CD4-positive, alpha-beta T cell (primary cell): ENCODE results near the gene MSL3. TPM values are rescaled to one million over a fixed set of nuclear protein-coding genes. Genes with fewer than 3 reads are reported as not detected.

ENCODE experiments used
- ATAC-seq: fragments of 200-7000 bp; cut with Tn5 transposase; one replicate; pipeline ENCODE4 v1.10.0; 2022; ENCODE audit warnings: mild to moderate bottlenecking; ENCODE audit not compliant: poor library complexity
- CTCF ChIA-PET: fragments of 350-600 bp; sonication (Branson Sonifier 250); formaldehyde crosslinking; loops from one replicate; lab custom pipeline; 2021; ENCODE audit warnings: antibody characterized with exemption, inconsistent platforms; lab: Charles Lee
- POLR2A ChIA-PET: fragments of 350-600 bp; sonication (Branson Sonifier 250); formaldehyde crosslinking; loops from one replicate; lab custom pipeline; 2021; ENCODE audit warnings: antibody characterized with exemption, inconsistent platforms; lab: Charles Lee
- DNase-seq, 14 experiments: peaks; one replicate each; pipeline ENCODE4 v3.0.0-alpha.2; 2013 to 2020; ENCODE audit warnings: mixed read lengths in 2 of 14
- H3K27ac ChIP-seq, 2 donors: one replicate each; pipeline versions ENCODE4 v1.5.1 to v1.7.0; 2013; ENCODE audit warnings: low read length in 2 of 2, low read depth in 1 of 2, mild to moderate bottlenecking in 1 of 2
- H3K27me3 ChIP-seq, 2 experiments: 1 replicate in 1 of 2; 2 replicates in 1 of 2; pipeline versions ENCODE4 v1.6.1 to v1.7.0; 2013; ENCODE audit warnings: low read length in 2 of 2, control low read depth in 1 of 2, mild to moderate bottlenecking in 1 of 2, moderate library complexity in 1 of 2; ENCODE audit not compliant: insufficient read depth in 2 of 2, control insufficient read depth in 1 of 2
- H3K36me3 ChIP-seq: one replicate; pipeline ENCODE4 v1.6.1; 2013; ENCODE audit warnings: low read length, control low read depth; ENCODE audit not compliant: insufficient read depth
- H3K4me1 ChIP-seq: one replicate; pipeline ENCODE4 v1.6.1; 2013; ENCODE audit warnings: low read length, control low read depth; ENCODE audit not compliant: insufficient read depth
- H3K4me3 ChIP-seq: one replicate; pipeline ENCODE4 v1.5.1; 2013; ENCODE audit warnings: mild to moderate bottlenecking, low read length, moderate library complexity
- H3K9me3 ChIP-seq, 2 experiments: 1 replicate in 1 of 2; 2 replicates in 1 of 2; pipeline versions ENCODE4 v1.6.1 to v1.7.0; 2013; ENCODE audit warnings: low read length in 2 of 2, mild to moderate bottlenecking in 2 of 2, control low read depth in 1 of 2, moderate library complexity in 1 of 2; ENCODE audit not compliant: control insufficient read depth in 1 of 2, insufficient read depth in 1 of 2
- H3K27ac Mint-ChIP-seq: one replicate; pipeline ENCODE4 v1.8.0; 2020; ENCODE audit warnings: mixed read lengths
- H3K27me3 Mint-ChIP-seq: one replicate; pipeline ENCODE4 v1.8.0; 2021; ENCODE audit warnings: mixed read lengths
- H3K36me3 Mint-ChIP-seq: one replicate; pipeline ENCODE4 v1.8.0; 2021; ENCODE audit warnings: low read depth, mixed read lengths
- H3K4me1 Mint-ChIP-seq: one replicate; pipeline ENCODE4 v1.8.0; 2021; ENCODE audit warnings: low read depth, mixed read lengths
- H3K4me3 Mint-ChIP-seq: one replicate; pipeline ENCODE4 v1.8.0; 2020; ENCODE audit warnings: mild to moderate bottlenecking, mixed read lengths
- H3K9me3 Mint-ChIP-seq: one replicate; pipeline ENCODE4 v1.8.0; 2020; ENCODE audit warnings: mixed read lengths
- intact Hi-C, 2 experiments: fragments of 100-400 bp; cut with DNase I in 1 of 2; cut with micrococcal nuclease in 1 of 2; formaldehyde crosslinking; loops; one replicate each; pipeline versions ENCODE4 v1.15.1 to v1.9.0; 2023 to 2025; cut with DNase I, micrococcal nuclease
- total RNA-seq, 174 experiments: library from RNA in 2 of 174; stranded (reverse) in 2 of 174; gene quantifications; one replicate each; pipeline ENCODE4 v1.2.3 and lab custom pipeline; 2021 to 2026
- TF ChIP-seq, protein P1 (sequence below): fragments of 200-600 bp; IDR thresholded peaks from one replicate; pipeline ENCODE4 v1.8.0; 2022; ENCODE audit warnings: antibody characterized with exemption, mild to moderate bottlenecking

The MSL3 gene
- total RNA-seq, 2 experiments from 2014 or later: 126 to 137 TPM

DNA sequence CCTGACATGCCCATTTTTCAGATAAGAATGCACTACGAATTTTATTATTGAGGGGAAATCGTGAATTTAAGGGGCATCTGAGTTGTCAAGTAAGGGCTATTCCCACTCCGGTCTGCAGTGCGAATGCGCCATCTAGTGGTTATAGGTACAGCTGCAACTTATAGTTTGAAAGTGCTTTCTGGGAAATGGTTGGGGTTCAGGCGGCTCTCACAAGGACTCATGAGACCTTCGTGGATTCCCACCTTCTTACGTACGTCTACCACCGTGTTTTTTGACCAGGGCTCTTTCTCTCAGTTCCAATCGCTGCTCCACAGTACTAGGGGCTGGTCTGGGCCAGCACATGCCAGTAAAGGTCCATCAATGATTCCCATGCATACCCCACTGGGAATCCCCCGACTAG lies 12.3 kb downstream of the MSL3 start:
- ChIA-PET CTCF (interaction anchor here (0.7 to 1.0 kb wide), 7 partner anchors 8 to 239 kb away, joined by 3 to 9 read pairs (median 3); partner anchors contain the start of gene MSL3), POLR2A (interaction anchor here (1.5 to 2.6 kb wide), 2 partner anchors 9 to 12 kb away, joined by 4 to 17 read pairs; partner anchors contain the start of gene MSL3)
- H3K4me1 ChIP-seq: peaks cover 26% of the 10 kb centered on the region
- TF ChIP-seq, protein P1, sequence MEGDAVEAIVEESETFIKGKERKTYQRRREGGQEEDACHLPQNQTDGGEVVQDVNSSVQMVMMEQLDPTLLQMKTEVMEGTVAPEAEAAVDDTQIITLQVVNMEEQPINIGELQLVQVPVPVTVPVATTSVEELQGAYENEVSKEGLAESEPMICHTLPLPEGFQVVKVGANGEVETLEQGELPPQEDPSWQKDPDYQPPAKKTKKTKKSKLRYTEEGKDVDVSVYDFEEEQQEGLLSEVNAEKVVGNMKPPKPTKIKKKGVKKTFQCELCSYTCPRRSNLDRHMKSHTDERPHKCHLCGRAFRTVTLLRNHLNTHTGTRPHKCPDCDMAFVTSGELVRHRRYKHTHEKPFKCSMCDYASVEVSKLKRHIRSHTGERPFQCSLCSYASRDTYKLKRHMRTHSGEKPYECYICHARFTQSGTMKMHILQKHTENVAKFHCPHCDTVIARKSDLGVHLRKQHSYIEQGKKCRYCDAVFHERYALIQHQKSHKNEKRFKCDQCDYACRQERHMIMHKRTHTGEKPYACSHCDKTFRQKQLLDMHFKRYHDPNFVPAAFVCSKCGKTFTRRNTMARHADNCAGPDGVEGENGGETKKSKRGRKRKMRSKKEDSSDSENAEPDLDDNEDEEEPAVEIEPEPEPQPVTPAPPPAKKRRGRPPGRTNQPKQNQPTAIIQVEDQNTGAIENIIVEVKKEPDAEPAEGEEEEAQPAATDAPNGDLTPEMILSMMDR: peak; percentile 70
- H3K27ac ChIP-seq: peak overlapping the region in 1 of 2 donors; percentile 16
- Mint-ChIP-seq H3K4me1 (peaks cover 40% of the 10 kb centered on the region), H3K36me3 (peaks cover 84% of the 10 kb centered on the region), H3K4me3 (no peak overlapping the region), H3K27me3 (no peaks in the 10 kb centered on the region), H3K27ac (peak overlapping the region; percentile 79), H3K9me3 (no peaks in the 10 kb centered on the region)
- H3K27me3 ChIP-seq: no peaks in the 10 kb centered on the region
- H3K9me3 ChIP-seq: no peaks in the 10 kb centered on the region
- intact Hi-C loops: loop anchor here (1.0 to 10.0 kb wide), 7 partner anchors 12 to 628 kb away; partner anchors contain the start of gene MSL3 (in 1 of the 2)
- peak; percentile 60 for ATAC-seq
- no peak overlapping the region for H3K4me3 ChIP-seq
- peak in 11 of 14 experiments; percentile 27 to 83 (median 46) for DNase-seq
- peaks cover 70% of the 10 kb centered on the region for H3K36me3 ChIP-seq

DNA sequence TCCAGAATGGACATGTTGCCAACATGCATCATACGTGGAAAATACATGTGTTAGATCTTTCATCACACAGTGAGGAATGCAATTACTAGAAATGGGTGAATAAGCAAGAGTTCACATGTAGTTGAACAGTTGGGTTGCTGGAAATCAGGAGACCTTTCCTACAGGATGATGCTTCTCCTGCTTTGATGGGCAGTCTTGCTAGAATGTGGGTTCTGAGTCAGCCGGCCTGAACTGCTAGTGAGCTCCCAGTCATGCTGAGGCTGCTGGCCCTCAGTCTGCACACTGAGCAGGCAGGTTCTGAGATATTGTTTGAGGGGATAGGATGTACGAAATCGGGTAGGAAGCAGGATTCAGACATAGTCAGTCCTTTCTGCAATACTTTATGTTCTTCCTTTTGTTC lies 20.2 kb downstream of the MSL3 start:
- intact Hi-C loops: loop anchor here in 1 of 2 experiments (10.0 kb wide), 1 partner anchor 53 kb away; no protein-coding TSS in a partner anchor
- H3K27ac Mint-ChIP-seq: no peak overlapping the region
- no peaks in the 10 kb centered on the region for H3K4me1 ChIP-seq
- no peaks in the 10 kb centered on the region for H3K27me3 ChIP-seq
- H3K9me3 ChIP-seq: no peaks in the 10 kb centered on the region
- CTCF ChIA-PET: interaction anchor here (1.1 kb wide), 1 partner anchor 1659 kb away, joined by 3 read pairs; no protein-coding TSS in a partner anchor
- DNase-seq (no peak), ATAC-seq (no peak)
- TF ChIP-seq, protein P1: no peak
- no peaks in the 10 kb centered on the region for H3K27me3 Mint-ChIP-seq
- no peaks in the 10 kb centered on the region for H3K9me3 Mint-ChIP-seq
- H3K4me3 ChIP-seq: no peak overlapping the region
- H3K27ac ChIP-seq: no peak overlapping the region
- H3K4me1 Mint-ChIP-seq: peaks cover 10% of the 10 kb centered on the region
- POLR2A ChIA-PET: interaction anchor here (0.9 to 1.0 kb wide), 2 partner anchors 9 to 20 kb away, joined by 3 read pairs; partner anchors contain the start of gene MSL3
- H3K4me3 Mint-ChIP-seq: no peak overlapping the region
- peaks cover 23% of the 10 kb centered on the region for H3K36me3 ChIP-seq
- H3K36me3 Mint-ChIP-seq: peaks cover 46% of the 10 kb centered on the region

DNA sequence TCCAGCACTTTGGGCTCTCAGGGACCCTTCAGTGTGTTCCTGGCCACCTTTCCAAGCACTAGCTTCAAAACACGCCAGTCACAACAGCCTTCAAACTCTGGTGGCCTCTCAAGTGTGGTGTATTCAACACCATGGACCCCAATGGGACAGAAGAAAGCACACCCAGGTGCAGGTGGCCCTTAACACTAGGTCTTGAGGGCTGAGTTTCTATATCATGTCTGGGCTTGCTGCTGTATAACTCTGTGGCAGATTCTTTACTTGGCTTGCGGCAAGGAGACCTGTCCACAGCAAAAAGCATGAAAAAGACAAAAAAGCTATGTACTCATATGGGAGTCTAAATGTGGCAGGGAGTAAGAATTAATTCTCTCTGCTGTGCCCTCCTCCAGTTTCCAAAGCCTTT lies 23.1 kb downstream of the MSL3 start:
- no peak overlapping the region for H3K4me3 Mint-ChIP-seq
- intact Hi-C loops: no loop called here
- TF ChIP-seq, protein P1: no peak
- ATAC-seq (no peak), DNase-seq (no peak)
- no peaks in the 10 kb centered on the region for H3K27me3 Mint-ChIP-seq
- H3K9me3 Mint-ChIP-seq: no peaks in the 10 kb centered on the region
- Histone ChIP-seq H3K4me3 (no peak overlapping the region), H3K4me1 (no peaks in the 10 kb centered on the region), H3K27me3 (no peaks in the 10 kb centered on the region), H3K36me3 (peaks cover 4% of the 10 kb centered on the region), H3K27ac (no peak overlapping the region), H3K9me3 (no peaks in the 10 kb centered on the region)
- CTCF ChIA-PET: no interaction called here
- H3K4me1 Mint-ChIP-seq: no peaks in the 10 kb centered on the region
- POLR2A ChIA-PET: no interaction called here
- H3K27ac Mint-ChIP-seq: no peak overlapping the region
- H3K36me3 Mint-ChIP-seq: peaks cover 22% of the 10 kb centered on the region
